Left lung (tissue), 10 donors: ENCODE results near the gene UBXN2A. TPM values are rescaled to one million over a fixed set of nuclear protein-coding genes. Genes with fewer than 3 reads are reported as not detected.

Source experiments
- ATAC-seq: fragments of 200-7000 bp; cut with Tn5 transposase; one replicate; pipeline ENCODE4 v1.9.1; 2020; ENCODE audit warnings: moderate library complexity
- DNase-seq, 4 donors: peaks; one replicate each; pipeline ENCODE4 v3.0.0-alpha.2; 2013 to 2020
- H3K27ac ChIP-seq, 2 donors: fragments of 200-600 bp; sonication (generic) in 1 of 2; one replicate each; pipeline versions ENCODE4 v1.5.0 to v1.8.0; 2020 to 2021
- H3K27me3 ChIP-seq, 2 donors: fragments of 200-600 bp; sonication (generic) in 1 of 2; one replicate each; pipeline versions ENCODE4 v1.5.0 to v1.8.0; 2020 to 2021
- H3K36me3 ChIP-seq, 2 donors: fragments of 200-600 bp; sonication (generic) in 1 of 2; one replicate each; pipeline versions ENCODE4 v1.5.0 to v1.8.0; 2020 to 2021
- H3K4me1 ChIP-seq, 2 donors: fragments of 200-600 bp; one replicate each; pipeline ENCODE4 v1.8.0; 2021
- H3K4me3 ChIP-seq, 2 donors: fragments of 200-600 bp; sonication (generic) in 1 of 2; one replicate each; pipeline versions ENCODE4 v1.5.0 to v1.8.0; 2020 to 2021; ENCODE audit warnings: mild to moderate bottlenecking in 1 of 2
- H3K9me3 ChIP-seq, 2 donors: fragments of 200-600 bp; sonication (generic) in 1 of 2; one replicate each; pipeline versions ENCODE4 v1.5.0 to v1.8.0; 2020 to 2021
- intact Hi-C, 2 donors: fragments of 100-400 bp; cut with DNase I; formaldehyde crosslinking; loops; one replicate each; pipeline versions ENCODE4 v1.11.2 to v1.14.2; 2022
- polyA plus RNA-seq, 6 donors: library from polyadenylated mRNA; unstranded; fragments of 120-200 nt; gene quantifications; one replicate each; pipeline ENCODE4 v1.2.1, GENCODE V29; 2013; ENCODE audit not compliant: insufficient read length in 6 of 6
- total RNA-seq, 2 donors: library from RNA; stranded (reverse); fragmentation: NEBNext Ultra II Directional; extraction: Animal tissue kit (Norgen Biotek cat#: 25700); gene quantifications; one replicate each; pipeline ENCODE4 v1.2.1, GENCODE V29; 2021
- TF ChIP-seq, protein P1 (sequence below), 2 donors: fragments of 200-600 bp; sonication (generic) in 1 of 2; IDR thresholded peaks; one replicate each; pipeline versions ENCODE4 v1.5.0 to v1.8.0; 2021; ENCODE audit warnings: antibody characterized with exemption in 2 of 2
- donor health status: DM: no; HTN: yes; CAD: no.
- donor health status: DM: no; HTN: no; CAD: no.

Gene UBXN2A
- total and polyA plus RNA-seq, 8 donors: 13.4 to 24.1 (median 21.4) TPM

GRCh38 chr2:24048769-24049484 is 108.7 kb downstream of the UBXN2A start:
- no peak for ATAC-seq
- Histone ChIP-seq H3K9me3 (no peaks in the 10 kb centered on the region), H3K27me3 (peaks cover 0 to 32% of the 10 kb centered on the region in 2 donors), H3K4me3 (peak overlapping the region; percentile 68 to 71), H3K4me1 (peaks cover 0 to 34% of the 10 kb centered on the region in 2 donors), H3K27ac (no peak overlapping the region), H3K36me3 (no peaks in the 10 kb centered on the region)
- intact Hi-C loops: no loop called here
- TF ChIP-seq, protein P1, sequence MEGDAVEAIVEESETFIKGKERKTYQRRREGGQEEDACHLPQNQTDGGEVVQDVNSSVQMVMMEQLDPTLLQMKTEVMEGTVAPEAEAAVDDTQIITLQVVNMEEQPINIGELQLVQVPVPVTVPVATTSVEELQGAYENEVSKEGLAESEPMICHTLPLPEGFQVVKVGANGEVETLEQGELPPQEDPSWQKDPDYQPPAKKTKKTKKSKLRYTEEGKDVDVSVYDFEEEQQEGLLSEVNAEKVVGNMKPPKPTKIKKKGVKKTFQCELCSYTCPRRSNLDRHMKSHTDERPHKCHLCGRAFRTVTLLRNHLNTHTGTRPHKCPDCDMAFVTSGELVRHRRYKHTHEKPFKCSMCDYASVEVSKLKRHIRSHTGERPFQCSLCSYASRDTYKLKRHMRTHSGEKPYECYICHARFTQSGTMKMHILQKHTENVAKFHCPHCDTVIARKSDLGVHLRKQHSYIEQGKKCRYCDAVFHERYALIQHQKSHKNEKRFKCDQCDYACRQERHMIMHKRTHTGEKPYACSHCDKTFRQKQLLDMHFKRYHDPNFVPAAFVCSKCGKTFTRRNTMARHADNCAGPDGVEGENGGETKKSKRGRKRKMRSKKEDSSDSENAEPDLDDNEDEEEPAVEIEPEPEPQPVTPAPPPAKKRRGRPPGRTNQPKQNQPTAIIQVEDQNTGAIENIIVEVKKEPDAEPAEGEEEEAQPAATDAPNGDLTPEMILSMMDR (IDR thresholded peaks at IDR 0.05): no peak
- no peak for DNase-seq

DNA sequence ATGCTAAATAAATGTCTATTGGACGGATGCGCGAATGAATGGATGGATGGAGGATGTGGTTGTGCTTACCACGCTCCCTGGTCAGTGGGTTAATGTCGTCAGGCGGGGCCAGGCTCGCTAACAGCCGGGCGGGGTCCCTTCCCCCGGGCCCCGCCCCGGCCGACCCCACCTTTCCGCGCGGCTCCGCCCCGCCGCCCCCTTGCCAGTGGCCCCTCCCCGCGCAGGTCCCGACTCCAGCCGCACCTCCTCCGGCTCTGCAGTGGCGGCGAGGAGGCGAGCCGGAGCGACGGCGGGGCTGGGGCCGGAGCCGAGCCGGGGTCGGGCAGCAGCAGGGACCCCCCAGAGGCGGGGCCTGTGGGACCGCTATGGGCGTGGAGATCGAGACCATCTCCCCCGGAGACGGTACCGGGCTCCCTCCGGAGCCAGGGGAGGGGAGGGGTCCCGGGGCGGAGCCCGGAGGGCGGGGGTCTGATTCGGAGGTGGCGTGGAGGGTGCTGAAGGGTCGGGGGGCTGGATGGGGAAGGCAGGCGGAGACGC is 109.3 kb downstream of the UBXN2A start, which contains the start of gene FKBP1B:
Gene FKBP1B (plus strand): TSS at position 257 of the 537 bp plus-strand sequence. CDS start 109 bp downstream, at position 366.
- peak within 1 kb of the TSS in 1 of 2 donors; percentile 33 for H3K27ac ChIP-seq
- DNase-seq: peak; percentile 24 to 91 (median 60)
- H3K4me3 ChIP-seq: peak within 1 kb of the TSS; percentile 68 to 71
- H3K9me3 ChIP-seq: no peaks in the 10 kb centered on the region
- H3K4me1 ChIP-seq: peaks cover 0 to 34% of the 10 kb centered on the region in 2 donors
- intact Hi-C loops: no loop called here
- peak; percentile 73 for ATAC-seq
- no peaks in the 10 kb centered on the region for H3K36me3 ChIP-seq
- peaks cover 0 to 32% of the 10 kb centered on the region in 2 donors for H3K27me3 ChIP-seq
- TF ChIP-seq, protein P1 (IDR thresholded peaks at IDR 0.05): no peak

DNA sequence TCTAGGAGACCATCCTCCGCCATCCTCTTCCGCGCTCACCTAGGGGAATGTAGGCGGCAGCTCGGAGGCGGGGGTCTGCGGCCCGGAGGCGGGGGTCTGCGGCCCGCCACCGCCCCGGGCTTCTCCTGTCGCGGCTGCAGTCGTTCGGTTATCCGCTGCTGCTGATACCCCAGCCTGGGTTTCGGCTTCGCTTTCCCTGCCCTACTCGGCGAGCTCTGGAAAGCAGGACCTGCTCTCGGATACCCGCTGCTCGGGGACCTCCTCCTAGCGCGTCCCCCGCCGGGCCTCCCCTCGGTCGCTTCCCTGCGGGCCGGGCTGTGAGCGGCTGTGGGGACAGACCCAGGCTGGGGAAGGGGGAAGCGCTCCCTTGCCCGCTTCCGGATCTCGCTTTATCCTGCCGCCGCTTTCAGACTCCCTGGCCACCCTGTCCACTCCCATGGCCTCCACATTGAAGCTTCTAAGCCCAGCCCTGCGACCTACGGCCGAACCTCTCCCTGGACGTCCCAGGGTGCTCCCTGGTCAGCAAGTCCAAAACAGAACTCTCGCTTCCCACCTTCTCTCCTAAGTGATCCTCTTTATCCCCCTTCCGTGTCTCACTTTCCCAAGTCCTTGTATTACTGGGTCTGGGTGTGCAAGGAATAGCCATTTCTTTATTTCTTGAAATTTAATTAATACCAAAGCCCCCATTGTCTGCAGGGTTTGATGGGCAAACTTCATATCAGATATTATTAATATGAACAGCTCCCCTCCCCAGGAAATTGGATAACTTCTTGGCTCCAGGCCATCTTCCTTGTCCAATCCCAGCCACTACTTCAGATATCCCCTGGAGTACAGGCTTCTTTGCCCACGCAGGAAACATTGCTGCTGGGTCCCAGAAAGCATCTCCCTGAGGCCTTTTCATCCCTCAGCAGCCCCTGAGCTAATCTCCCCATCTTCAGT is 110.0 kb downstream of the UBXN2A start:
- Histone ChIP-seq H3K9me3 (no peaks in the 10 kb centered on the region), H3K27me3 (peaks cover 0 to 32% of the 10 kb centered on the region in 2 donors), H3K4me1 (peaks cover 0 to 34% of the 10 kb centered on the region in 2 donors), H3K4me3 (peak overlapping the region; percentile 68 to 71), H3K27ac (peak overlapping the region in 1 of 2 donors; percentile 33), H3K36me3 (no peaks in the 10 kb centered on the region)
- TF ChIP-seq, protein P1 (IDR thresholded peaks at IDR 0.05): no peak
- ATAC-seq (peak; percentile 21), DNase-seq (peak; percentile 24 to 87 (median 31))
- intact Hi-C loops: no loop called here

DNA sequence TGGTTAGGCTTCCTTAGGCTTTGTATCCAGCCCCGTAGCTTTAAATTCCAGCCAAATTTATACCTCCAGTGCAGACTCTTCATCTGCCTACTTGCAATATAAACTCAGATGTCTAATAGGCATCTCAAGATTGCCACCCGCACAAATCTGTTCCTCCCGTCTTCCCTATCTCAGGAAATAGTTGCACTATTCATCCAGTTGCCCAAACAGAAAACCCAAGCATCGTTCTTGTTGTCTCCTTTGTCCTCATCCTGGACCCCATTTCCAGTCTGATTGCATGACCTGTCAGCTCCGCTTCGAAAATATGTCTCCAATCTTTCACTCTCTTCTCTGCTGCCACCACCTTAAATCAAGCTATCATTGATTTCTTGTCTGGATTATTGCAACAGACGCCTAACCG is 111.6 kb downstream of the UBXN2A start:
- TF ChIP-seq, protein P1 (IDR thresholded peaks at IDR 0.05): no peak
- Histone ChIP-seq H3K4me3 (no peak overlapping the region), H3K27me3 (peaks cover 0 to 32% of the 10 kb centered on the region in 2 donors), H3K4me1 (peaks cover 0 to 26% of the 10 kb centered on the region in 2 donors), H3K9me3 (no peaks in the 10 kb centered on the region), H3K36me3 (no peaks in the 10 kb centered on the region), H3K27ac (no peak overlapping the region)
- intact Hi-C loops: no loop called here
- ATAC-seq (no peak), DNase-seq (no peak)
